Suprapubic skin (tissue), 4 donors: ENCODE data around the gene CNOT4.

Experiments
- EP300 ChIP-seq: sonication (generic); formaldehyde crosslinking; IDR thresholded peaks from one replicate; pipeline ENCODE4 v1.6.1; 2017; ENCODE audit warnings: antibody characterized with exemption
- POLR2A ChIP-seq, 2 donors: fragments of 450-650 bp; IDR thresholded peaks; one replicate each; pipeline ENCODE4 v1.6.1; 2017; ENCODE audit warnings: antibody characterized with exemption in 2 of 2, mild to moderate bottlenecking in 2 of 2, moderate library complexity in 2 of 2
- POLR2AphosphoS5 ChIP-seq, 3 donors: sonication (generic); formaldehyde crosslinking; IDR thresholded peaks; one replicate each; pipeline ENCODE4 v1.6.1; 2017; ENCODE audit warnings: antibody characterized with exemption in 3 of 3
- TF ChIP-seq, protein P1 (sequence below), 2 donors: fragments of 200-600 bp in 1 of 2; fragments of 450-650 bp in 1 of 2; sonication (generic) in 1 of 2; IDR thresholded peaks; one replicate each; pipeline ENCODE4 v1.5.1; 2016 to 2019; ENCODE audit warnings: antibody characterized with exemption in 2 of 2, mild to moderate bottlenecking in 1 of 2, moderate library complexity in 1 of 2

- TF ChIP-seq POLR2AphosphoS5 (IDR thresholded peaks at IDR 0.05) (no peak), POLR2A (IDR thresholded peaks at IDR 0.05) (no peak), EP300 (no peak)
- TF ChIP-seq, protein P1, sequence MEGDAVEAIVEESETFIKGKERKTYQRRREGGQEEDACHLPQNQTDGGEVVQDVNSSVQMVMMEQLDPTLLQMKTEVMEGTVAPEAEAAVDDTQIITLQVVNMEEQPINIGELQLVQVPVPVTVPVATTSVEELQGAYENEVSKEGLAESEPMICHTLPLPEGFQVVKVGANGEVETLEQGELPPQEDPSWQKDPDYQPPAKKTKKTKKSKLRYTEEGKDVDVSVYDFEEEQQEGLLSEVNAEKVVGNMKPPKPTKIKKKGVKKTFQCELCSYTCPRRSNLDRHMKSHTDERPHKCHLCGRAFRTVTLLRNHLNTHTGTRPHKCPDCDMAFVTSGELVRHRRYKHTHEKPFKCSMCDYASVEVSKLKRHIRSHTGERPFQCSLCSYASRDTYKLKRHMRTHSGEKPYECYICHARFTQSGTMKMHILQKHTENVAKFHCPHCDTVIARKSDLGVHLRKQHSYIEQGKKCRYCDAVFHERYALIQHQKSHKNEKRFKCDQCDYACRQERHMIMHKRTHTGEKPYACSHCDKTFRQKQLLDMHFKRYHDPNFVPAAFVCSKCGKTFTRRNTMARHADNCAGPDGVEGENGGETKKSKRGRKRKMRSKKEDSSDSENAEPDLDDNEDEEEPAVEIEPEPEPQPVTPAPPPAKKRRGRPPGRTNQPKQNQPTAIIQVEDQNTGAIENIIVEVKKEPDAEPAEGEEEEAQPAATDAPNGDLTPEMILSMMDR (IDR thresholded peaks at IDR 0.05): no peak
Observed at GRCh38 chr7:135414850-135415439, 95.0 kb downstream of the CNOT4 start.
